LNCAP (cell line): ENCODE measurements around the gene FXYD2.

ENCODE experiments used
- TF ChIP-seq, protein P1 (sequence below): fragments of 450-650 bp; IDR thresholded peaks from 2 replicates; pipeline ENCODE4 v1.5.1; 2017; ENCODE audit warnings: mild to moderate bottlenecking

Gene FXYD2

GRCh38 chr11:117869604-117870003, 45.1 kb upstream of the FXYD2 start:
- TF ChIP-seq, protein P1, sequence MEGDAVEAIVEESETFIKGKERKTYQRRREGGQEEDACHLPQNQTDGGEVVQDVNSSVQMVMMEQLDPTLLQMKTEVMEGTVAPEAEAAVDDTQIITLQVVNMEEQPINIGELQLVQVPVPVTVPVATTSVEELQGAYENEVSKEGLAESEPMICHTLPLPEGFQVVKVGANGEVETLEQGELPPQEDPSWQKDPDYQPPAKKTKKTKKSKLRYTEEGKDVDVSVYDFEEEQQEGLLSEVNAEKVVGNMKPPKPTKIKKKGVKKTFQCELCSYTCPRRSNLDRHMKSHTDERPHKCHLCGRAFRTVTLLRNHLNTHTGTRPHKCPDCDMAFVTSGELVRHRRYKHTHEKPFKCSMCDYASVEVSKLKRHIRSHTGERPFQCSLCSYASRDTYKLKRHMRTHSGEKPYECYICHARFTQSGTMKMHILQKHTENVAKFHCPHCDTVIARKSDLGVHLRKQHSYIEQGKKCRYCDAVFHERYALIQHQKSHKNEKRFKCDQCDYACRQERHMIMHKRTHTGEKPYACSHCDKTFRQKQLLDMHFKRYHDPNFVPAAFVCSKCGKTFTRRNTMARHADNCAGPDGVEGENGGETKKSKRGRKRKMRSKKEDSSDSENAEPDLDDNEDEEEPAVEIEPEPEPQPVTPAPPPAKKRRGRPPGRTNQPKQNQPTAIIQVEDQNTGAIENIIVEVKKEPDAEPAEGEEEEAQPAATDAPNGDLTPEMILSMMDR, result no peak

GRCh38 chr11:117868815-117869561, 44.4 kb upstream of the FXYD2 start:
- TF ChIP-seq, protein P1, result no peak

DNA sequence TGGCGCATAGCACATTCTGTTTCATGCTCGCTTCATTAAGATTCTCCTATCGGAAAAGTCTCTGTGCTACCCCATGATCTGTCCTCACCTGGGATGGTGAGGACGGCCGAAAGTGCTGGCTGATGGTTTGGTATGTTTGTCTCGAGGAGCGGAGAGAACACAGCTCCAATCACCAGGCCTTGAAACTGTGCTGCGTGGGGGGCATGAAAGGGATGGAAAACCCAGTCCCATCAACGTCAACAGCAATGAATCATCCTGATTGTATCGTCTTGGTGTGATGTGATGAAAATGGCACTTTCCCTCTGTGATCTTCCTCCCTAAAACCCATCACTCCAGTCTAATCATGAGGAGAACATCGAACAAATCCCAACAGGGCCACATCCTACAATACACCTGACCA, 43.5 kb upstream of the FXYD2 start:
- TF ChIP-seq, protein P1, result no peak

- TF ChIP-seq, protein P1, result no peak
Observed at GRCh38 chr11:117866526-117866925, 42.0 kb upstream of the FXYD2 start.

DNA sequence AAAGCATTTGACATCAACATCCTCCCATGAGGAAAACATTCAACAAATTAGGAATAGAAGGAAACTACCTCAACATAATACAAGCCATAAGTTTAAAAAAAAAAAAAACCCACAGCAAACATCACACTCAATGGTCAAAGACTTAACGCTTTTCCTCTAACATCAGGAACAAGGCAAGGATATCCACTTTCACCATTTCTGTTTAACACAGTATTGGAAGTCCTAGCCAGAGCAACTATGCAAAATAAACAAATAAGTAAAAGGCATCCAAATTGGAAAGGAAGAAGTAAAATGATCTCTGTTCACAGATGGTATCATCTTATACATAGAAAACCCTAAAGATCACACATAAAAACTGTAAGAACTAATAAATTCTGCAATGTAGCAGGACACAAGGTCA, 38.8 kb upstream of the FXYD2 start:
- TF ChIP-seq, protein P1, result no peak

GRCh38 chr11:117862753-117863152, 38.2 kb upstream of the FXYD2 start:
- TF ChIP-seq, protein P1, result no peak

DNA sequence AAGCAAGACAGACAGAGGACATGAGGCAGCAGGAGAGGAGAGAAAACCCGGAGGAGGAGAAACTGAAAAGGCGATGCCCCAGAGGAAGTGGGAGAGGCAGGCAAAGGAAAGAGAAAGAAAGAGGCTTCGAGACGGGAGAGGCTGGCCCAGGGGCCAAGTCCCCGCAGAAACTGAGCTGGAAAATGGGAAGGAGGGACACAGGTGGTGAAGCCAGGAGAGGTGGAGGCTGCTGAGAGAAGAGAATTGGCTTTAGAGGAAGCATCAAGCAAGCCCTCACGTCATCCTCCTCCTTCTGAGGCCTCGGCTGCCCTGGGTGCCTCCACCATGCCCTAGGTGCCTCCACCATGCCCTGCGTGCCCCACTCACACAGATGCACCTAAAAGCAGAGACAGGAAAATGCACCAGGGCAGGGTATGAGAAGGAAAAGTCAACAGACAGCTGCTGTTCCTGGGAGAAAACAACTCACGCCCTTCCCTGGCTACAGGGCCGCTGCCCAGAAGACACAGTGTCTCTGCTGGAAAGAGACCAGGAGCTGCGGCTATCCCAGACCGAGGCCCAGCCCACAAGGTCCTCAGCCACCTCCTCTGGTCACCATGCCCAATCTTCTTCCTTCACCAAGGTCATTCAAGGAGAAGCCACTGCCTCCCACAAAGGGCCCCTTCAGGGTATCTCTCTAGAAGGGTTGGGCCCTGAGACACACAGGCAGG, 37.6 kb upstream of the FXYD2 start:
- TF ChIP-seq, protein P1, result no peak
